GM18858 (cell line): Measurements from ENCODE around the gene WLS.
"Not testable (repeated sequence)": the region's sequence is repeated elsewhere in the genome, so short reads cannot be mapped to it uniquely, and the experiment has no call there.

Source experiments
- ATAC-seq: cut with Tn5 transposase; IDR thresholded peaks from one replicate; pipeline ENCODE4 v1.9.1; 2021; ENCODE audit not compliant: unreplicated experiment

The WLS gene

GRCh38 chr1:68171795-68172194 is 60.5 kb downstream of the WLS start:
- not testable (repeated sequence) for ATAC-seq

- ATAC-seq: no peak
Measured at GRCh38 chr1:68168545-68169171, 63.7 kb downstream of the WLS start.

DNA sequence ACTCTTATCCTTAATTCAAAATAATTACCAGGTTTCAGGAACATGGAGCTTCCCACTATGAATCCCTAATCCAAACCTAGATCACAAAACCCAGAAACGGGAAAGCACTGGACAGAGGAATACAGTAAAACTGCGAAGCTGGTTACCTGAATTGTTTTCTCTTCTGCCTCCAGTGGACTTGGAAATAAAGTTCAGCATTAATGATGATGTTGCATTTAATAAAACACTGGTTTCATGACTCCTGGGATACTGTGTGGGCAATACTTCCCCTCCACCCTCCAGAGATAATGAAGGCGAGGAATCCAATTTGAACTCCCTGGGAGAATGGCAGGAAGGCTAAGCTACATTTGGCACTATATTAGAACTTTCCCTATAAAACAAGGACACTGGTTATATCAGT is 65.1 kb downstream of the WLS start:
- no peak for ATAC-seq

DNA sequence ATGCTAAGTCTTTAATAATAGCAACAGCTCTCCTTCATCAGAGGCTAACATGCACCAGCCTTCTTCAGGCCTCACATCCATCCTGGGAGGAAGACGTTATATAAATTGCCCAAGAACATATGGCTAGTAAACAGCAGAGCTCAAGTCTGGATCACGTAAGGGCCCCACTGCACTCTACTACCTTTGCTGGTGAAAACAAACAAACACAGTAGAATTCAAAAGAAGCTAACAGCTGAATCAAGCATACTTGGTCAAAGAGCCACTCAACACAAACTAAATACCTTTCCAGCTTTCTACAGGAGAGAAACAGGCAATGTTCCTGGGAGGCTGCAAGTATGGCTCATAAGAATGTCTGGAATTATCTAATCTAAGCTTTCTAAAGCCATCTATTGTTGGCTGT is 66.0 kb downstream of the WLS start:
- no peak for ATAC-seq

GRCh38 chr1:68165665-68166064 is 66.7 kb downstream of the WLS start:
- no peak for ATAC-seq

DNA sequence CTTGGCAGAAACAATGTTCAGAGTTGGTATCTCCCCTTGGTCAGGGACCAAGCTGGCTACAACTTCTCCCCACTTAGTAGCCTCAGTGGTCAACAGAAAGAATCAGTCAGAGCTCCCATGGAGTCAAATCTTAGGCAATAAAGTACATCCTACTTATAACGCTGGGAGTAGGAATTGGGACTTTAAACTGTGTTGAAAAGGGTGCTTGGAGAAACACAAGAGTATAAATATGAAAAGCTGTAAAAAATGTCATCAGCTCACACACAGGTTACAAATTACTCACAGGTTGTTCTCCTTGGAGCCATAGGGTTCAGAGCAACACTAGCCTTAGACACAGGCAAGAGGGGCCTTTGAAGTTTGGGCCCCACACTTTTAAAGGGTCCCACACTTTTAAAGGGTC is 67.4 kb downstream of the WLS start:
- no peak for ATAC-seq

GRCh38 chr1:68163220-68163619 is 69.1 kb downstream of the WLS start:
- no peak for ATAC-seq

DNA sequence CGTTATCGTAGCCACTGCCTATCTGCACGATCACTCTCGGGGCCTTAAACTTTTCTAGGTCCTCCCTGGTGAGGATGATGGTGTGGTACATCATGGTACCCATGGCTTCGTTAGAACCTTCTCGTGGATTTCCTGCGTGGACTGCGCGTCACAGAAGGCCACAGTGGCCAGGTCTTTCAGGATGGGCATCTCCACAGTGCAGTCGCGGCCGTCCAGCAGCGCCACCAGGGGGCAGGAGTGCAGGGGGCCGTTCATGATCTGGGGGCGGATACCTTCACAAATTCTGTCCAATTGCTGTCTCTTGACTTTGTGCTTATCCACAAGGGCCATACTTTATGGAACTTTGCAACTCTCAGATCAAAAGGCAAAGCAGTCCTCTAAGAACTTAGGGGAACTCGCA is 69.6 kb downstream of the WLS start:
- no peak for ATAC-seq

DNA sequence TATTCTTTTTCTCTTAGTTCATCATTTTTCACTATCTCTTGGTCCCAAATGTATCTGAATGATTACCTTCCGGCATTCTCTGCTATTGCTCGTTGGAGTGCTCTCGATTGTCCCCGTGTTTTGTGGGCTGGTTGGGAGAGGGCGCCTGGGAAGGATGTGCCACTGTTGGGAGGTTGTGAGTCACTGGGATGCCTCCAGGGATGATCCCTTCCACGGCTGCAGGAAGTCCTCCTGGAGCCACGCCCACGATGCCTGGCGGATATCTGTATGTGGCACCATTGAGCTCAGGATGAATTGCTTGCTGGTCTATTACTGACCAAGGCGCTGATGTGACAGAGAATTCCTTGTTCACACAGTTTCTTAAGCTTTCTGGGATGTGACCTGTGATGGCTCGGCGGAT is 70.7 kb downstream of the WLS start:
- not testable (repeated sequence) for ATAC-seq

- ATAC-seq: peak; percentile 98
Measured at GRCh38 chr1:68160935-68161334, 71.4 kb downstream of the WLS start.

DNA sequence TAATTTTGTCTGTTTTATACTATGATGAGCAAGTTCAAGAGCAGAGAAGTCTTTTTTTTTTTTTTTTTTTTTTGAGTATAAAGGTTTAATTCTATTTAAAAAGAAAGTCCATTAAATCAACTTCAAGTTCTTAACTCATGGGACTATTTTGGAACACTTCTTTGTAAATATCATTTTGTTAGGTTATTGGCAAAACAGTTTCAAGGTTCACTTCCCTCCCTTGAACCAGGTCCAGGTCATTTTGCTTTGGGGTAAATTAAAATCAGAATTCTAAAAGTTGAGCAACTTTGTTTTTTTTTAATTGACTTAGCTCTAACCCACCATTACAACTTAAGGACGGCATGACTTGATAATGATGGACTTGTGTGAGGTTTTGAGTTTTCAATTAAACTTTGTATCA is 72.3 kb downstream of the WLS start:
- ATAC-seq: no peak

- no peak for ATAC-seq
Measured at GRCh38 chr1:68158837-68159236, 73.5 kb downstream of the WLS start.

- no peak for ATAC-seq
Measured at GRCh38 chr1:68157416-68157815, 74.9 kb downstream of the WLS start.

DNA sequence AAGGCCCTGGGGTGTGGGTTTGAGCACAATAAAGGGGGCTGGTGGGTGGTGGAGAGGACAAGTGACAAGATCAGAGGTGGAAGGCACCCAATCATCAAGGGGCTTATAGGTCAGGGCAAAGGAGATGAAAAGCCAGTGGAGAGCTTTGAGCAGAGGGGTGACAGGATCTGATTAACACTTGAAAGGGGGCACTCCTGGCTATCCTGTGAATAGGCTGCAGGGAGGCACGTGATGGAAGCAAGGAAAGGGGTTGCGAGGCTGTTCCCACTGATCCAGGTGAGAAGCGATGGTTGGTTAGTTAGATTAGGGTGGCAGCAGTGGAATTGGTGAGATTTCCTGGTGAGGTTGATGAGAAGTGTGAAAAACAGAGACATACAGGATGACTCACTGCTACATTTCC is 80.6 kb downstream of the WLS start:
- no peak for ATAC-seq

DNA sequence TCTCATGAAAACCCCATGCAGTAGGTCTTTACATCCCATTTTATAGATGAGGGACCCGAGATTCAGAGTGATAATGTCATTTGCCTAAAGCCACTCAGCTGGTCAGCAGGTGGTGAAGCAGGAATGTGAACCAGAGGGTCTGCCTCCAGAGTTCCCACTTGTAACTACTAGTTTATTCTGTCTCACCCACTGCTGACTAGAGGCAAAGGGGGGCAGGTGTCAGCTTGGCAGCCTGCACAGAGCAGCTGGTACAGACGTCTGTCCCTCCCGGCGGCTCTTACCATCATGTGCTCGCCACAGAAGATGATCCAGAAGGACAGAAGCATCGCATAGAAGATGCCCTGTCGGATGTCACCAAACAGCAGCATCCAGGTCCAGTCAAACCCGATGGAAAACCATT is 82.4 kb downstream of the WLS start:
- no peak for ATAC-seq

- no peak for ATAC-seq
Measured at GRCh38 chr1:68149110-68149798, 83.1 kb downstream of the WLS start.

DNA sequence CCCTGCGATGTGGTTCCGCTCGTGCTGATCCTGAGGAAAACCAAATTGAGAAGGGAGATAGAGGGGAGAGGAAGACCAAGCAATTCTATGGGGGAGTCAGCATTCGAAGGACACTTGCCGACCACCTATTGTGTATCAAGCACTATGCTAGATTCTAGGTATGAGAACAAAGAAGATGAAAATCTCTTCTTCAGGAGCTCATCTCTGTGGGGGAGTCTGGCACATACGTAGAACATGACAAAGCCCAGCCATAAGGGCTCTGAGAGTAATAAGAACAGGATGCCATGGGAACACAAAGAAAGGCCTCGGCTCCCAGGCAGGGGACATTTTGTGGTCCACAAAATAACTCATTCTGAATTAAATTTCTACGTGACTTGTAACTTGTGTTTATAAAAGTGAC is 83.7 kb downstream of the WLS start:
- ATAC-seq: no peak

DNA sequence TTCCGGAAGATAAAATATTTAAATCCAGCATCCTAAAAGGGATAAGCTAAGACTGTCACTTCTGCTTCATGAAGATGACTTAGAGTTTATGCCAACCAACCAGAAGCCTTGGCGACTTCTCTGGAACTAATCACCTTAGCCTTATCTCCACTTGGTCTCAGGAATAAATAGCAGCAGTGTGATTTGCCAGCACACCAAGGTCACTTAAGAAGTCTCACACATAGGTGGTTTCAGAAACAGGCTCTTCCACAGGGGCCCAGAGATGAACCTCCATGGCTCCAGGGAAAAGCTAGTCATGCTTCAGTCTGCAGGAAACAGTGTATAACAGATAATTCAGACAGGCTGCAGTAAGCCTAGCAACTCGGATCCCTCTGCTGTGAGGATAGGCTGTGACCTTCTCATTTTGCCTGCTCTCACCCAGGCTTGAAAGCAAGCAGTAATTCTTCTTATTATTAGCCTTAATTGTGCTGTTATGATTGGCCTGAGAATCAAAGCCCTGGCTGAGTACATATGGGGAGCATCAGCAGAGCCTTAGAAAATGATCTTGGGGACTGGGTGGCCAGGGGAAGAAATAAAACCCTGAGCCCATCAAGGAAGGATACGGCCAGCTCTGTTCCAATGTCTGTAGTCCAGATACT is 84.7 kb downstream of the WLS start:
- no peak for ATAC-seq

DNA sequence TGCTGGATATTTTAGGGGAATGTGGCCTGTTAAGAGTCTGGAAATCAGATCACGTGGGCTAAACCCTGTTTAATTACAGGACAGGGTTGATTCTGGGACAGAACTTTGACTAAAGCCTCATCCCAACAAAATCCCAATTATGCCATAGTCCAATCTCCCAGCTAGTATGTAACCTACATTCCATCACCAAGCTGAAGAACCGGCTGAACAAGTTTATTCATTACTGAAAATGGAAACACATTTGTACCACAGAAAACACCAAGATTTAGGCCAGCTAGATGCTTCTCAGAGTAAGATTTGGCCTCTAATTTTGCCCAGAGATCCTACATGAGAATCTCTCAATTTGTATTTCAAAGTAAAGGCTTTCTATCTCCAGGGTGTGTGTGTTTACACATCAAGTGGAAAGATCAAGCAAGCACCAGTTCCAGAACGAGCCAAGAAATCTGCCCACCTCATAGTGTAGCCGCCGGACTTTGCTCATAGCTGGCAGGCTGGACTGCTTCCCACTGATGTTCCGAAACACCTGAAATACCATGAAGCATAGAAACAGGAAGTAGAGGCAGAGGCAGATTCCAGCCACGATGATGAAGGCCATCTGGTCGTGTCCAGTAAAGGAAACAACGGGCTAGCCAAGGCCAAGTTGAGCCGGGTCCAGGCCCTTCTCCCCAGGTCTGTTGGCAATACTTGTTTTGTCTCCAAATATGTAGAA is 86.8 kb downstream of the WLS start:
- no peak for ATAC-seq

DNA sequence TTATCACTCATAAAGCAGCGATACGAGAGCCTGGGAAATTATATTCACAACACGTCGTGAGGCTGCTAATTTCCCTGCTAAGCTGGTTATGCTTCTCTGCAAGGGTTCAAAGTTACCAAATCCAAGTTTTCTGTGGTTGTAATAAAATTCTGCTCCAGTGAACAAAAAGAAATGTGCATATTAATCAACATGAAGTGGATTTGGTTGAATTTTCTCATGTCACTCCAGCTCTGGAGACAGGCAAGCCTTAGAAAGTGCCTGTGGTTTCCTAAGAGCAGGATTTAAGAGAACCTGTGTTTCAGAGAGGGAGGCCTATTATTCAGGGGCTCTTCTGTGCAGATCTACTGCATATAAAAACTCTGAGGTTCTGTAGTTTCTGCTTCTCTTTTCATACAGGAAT is 87.5 kb downstream of the WLS start:
- no peak for ATAC-seq

- no peak for ATAC-seq
Measured at GRCh38 chr1:68143633-68144032, 88.7 kb downstream of the WLS start.

GRCh38 chr1:68142461-68142860 is 89.9 kb downstream of the WLS start:
- no peak for ATAC-seq
